PFSK-1 (cell line): ENCODE results near the gene SEC14L5.

Experiments used
- FOXP2 ChIP-seq: optimal IDR thresholded peaks from 2 replicates; pipeline ENCODE3; 2011; ENCODE audit warnings: borderline replicate concordance, control low read depth, inconsistent platforms; ENCODE audit not compliant: insufficient read depth; ENCODE audit errors: extremely low read length, extremely low read depth
- POLR2AphosphoS5 ChIP-seq: IDR thresholded peaks from 2 replicates; pipeline ENCODE4 v1.6.1; 2012; ENCODE audit warnings: low read depth, mild to moderate bottlenecking, control low read depth, low read length, moderate library complexity
- SIN3A ChIP-seq: IDR thresholded peaks from 2 replicates; pipeline ENCODE4 v1.6.1; 2012; ENCODE audit warnings: mild to moderate bottlenecking, low read length, moderate library complexity, borderline replicate concordance; ENCODE audit not compliant: insufficient read depth

DNA sequence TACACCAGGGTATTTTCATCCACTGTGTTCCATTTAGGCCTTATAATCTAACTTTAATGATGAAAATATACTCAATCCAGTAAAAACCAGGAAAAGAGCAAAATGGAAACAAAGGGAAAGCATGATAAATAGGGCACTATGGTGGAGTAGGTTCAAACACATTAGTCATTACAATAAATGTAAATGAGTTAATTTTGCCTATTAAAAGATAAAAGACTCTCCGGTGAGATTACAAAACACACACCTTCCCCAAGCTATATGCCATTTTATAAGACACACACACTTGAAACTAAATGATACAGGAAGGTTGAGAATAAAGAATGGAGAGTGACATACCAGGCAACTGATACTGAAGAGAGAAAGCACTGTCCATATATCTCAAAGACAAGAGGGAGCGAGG lies 31.2 kb upstream of the SEC14L5 start:
- TF ChIP-seq POLR2AphosphoS5: no peak
- TF ChIP-seq SIN3A: no peak
- TF ChIP-seq FOXP2: no peak
